ENCODE data around the gene ANKRD33B. TPM values are rescaled to one million over a fixed set of nuclear protein-coding genes. Genes with fewer than 3 reads are reported as not detected.

The ANKRD33B gene
- total and polyA plus RNA-seq, 2 donors = 4.5 to 6.8 TPM

Other genes with a start within 250 kb of the ANKRD33B start
- 43.7 TPM for gene MARCHF6, start 210.4 kb upstream of the ANKRD33B start, total RNA-seq
- gene MARCHF6, start 210.4 kb upstream of the ANKRD33B start, polyA plus RNA-seq = 196 TPM
- 0.42 TPM for gene ROPN1L, start 122.2 kb upstream of the ANKRD33B start, total RNA-seq
- 0.68 TPM for gene ROPN1L, start 122.2 kb upstream of the ANKRD33B start, polyA plus RNA-seq
- gene DAP, start 197.2 kb downstream of the ANKRD33B start, total RNA-seq = 14.1 TPM
- 34.4 TPM for gene DAP, start 197.2 kb downstream of the ANKRD33B start, polyA plus RNA-seq